Trophoblast cell (in vitro differentiated cells and primary cell): ENCODE data around the gene RBM12.

Experiments
- DNase-seq, 2 donors: peaks; one replicate each; pipeline ENCODE4 v3.0.0-alpha.2; 2016
- H2AFZ ChIP-seq: 2 replicates; pipeline ENCODE4 v1.6.1; 2013; ENCODE audit warnings: low read length, moderate library complexity, mild to moderate bottlenecking; ENCODE audit not compliant: insufficient read depth, poor library complexity
- H2AK5ac ChIP-seq: 2 replicates; pipeline ENCODE4 v1.6.1; 2013; ENCODE audit warnings: mild to moderate bottlenecking, low read length
- H2BK120ac ChIP-seq: 2 replicates; pipeline ENCODE4 v1.6.1; 2013; ENCODE audit warnings: low read length, mild to moderate bottlenecking, moderate library complexity; ENCODE audit not compliant: insufficient read depth, poor library complexity
- H2BK12ac ChIP-seq: 2 replicates; pipeline ENCODE4 v1.6.1; 2013; ENCODE audit warnings: mild to moderate bottlenecking, low read length, moderate library complexity
- H2BK5ac ChIP-seq: 2 replicates; pipeline ENCODE4 v1.6.1; 2013; ENCODE audit warnings: low read length, low read depth, moderate library complexity, mild to moderate bottlenecking; ENCODE audit not compliant: poor library complexity
- H3K14ac ChIP-seq: 2 replicates; pipeline ENCODE4 v1.6.1; 2013; ENCODE audit warnings: mild to moderate bottlenecking, low read length
- H3K18ac ChIP-seq: 2 replicates; pipeline ENCODE4 v1.6.1; 2013; ENCODE audit warnings: mild to moderate bottlenecking, low read length
- H3K23ac ChIP-seq: 2 replicates; pipeline ENCODE4 v1.6.1; 2013; ENCODE audit warnings: low read length
- H3K27ac ChIP-seq: 2 replicates; pipeline ENCODE4 v1.5.1; 2013; ENCODE audit warnings: low read depth, mild to moderate bottlenecking, inconsistent platforms, low read length, moderate library complexity
- H3K27me3 ChIP-seq: 2 replicates; pipeline ENCODE4 v1.6.1; 2013; ENCODE audit warnings: inconsistent platforms, mild to moderate bottlenecking, low read length, moderate library complexity; ENCODE audit not compliant: insufficient read depth
- H3K36me3 ChIP-seq, 2 experiments: 1 replicate in 1 of 2; 2 replicates in 1 of 2; pipeline ENCODE4 v1.6.1; 2013; ENCODE audit warnings: low read length in 2 of 2, mild to moderate bottlenecking in 2 of 2, moderate library complexity in 1 of 2; ENCODE audit not compliant: insufficient read depth in 2 of 2, control insufficient read depth in 1 of 2
- H3K4ac ChIP-seq: 2 replicates; pipeline ENCODE4 v1.6.1; 2013; ENCODE audit warnings: low read depth, mild to moderate bottlenecking, low read length, moderate library complexity
- H3K4me1 ChIP-seq, 2 experiments: 1 replicate in 1 of 2; 2 replicates in 1 of 2; pipeline ENCODE4 v1.6.1; 2013; ENCODE audit warnings: low read length in 2 of 2, mild to moderate bottlenecking in 2 of 2, moderate library complexity in 1 of 2; ENCODE audit not compliant: insufficient read depth in 2 of 2, control insufficient read depth in 1 of 2
- H3K4me2 ChIP-seq: 2 replicates; pipeline ENCODE4 v1.6.1; 2013; ENCODE audit warnings: inconsistent platforms, mild to moderate bottlenecking, low read length, moderate library complexity
- H3K4me3 ChIP-seq: 2 replicates; pipeline ENCODE4 v1.5.1; 2013; ENCODE audit warnings: mild to moderate bottlenecking, low read depth, low read length, inconsistent platforms
- H3K79me1 ChIP-seq: one replicate; pipeline ENCODE4 v1.6.1; 2013; ENCODE audit warnings: low read length
- H3K79me2 ChIP-seq: 2 replicates; pipeline ENCODE4 v1.6.1; 2013; ENCODE audit warnings: low read length, mild to moderate bottlenecking; ENCODE audit not compliant: control insufficient read depth, insufficient read depth, poor library complexity
- H3K9ac ChIP-seq: 2 replicates; pipeline ENCODE4 v1.6.1; 2013; ENCODE audit warnings: mild to moderate bottlenecking, low read length
- H3K9me3 ChIP-seq: 2 replicates; pipeline ENCODE4 v1.6.1; 2013; ENCODE audit warnings: low read depth, mild to moderate bottlenecking, control low read depth, inconsistent platforms, low read length; ENCODE audit not compliant: insufficient read depth
- H4K12ac ChIP-seq: 2 replicates; pipeline ENCODE4 v1.6.1; 2013; ENCODE audit warnings: low read depth, mild to moderate bottlenecking, low read length, moderate library complexity
- H4K8ac ChIP-seq: 2 replicates; pipeline ENCODE4 v1.6.1; 2013; ENCODE audit warnings: low read depth, mild to moderate bottlenecking, low read length, moderate library complexity
- H4K91ac ChIP-seq: one replicate; pipeline ENCODE4 v1.6.1; 2013; ENCODE audit warnings: low read depth, mild to moderate bottlenecking, low read length, moderate library complexity
- WGBS: extraction: QIAGEN DNeasy Blood & Tissue Kit; methylation state at CpG from one replicate; pipeline ENCODE4 v1.1.7; 2013; ENCODE audit warnings: missing lambda C conversion rate; ENCODE audit not compliant: insufficient read length, insufficient coverage; ENCODE audit errors: extremely low coverage; 5-methylcytosine and 5-hydroxymethylcytosine counted together

RBM12 gene

DNA sequence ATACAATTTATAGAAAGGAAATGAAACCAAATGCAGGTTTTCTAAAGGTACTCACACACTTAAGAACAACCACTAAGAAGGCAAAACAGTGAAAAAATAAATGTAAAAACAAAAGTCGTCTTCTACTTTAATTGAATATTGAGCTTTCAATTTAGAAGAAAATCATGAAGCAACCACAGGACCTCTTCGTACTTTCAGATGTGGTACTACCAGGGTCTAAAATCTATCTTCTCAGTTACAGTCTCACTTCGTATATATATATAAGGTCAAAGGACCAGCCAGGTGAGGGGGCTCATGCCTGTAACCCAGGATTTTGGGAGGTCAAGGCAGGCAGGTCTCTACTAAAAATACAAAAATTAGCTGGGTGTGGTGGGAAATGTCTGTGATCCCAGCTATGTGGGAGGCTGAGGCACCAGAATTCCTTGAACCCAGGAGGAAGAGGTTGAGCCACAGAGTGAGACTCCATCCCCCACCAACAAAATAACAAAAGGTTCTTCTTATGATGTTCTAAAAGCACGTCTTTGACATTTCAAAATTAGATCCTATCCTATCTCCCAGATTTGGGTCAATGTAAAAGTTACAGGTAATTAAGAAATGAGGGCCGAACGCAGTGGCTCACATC lies 47.0 kb upstream of the RBM12 start:
- H3K27ac ChIP-seq: no peak overlapping the region
- no peak overlapping the region for H2AK5ac ChIP-seq
- no peak overlapping the region for H4K12ac ChIP-seq
- no peak overlapping the region for H3K4me2 ChIP-seq
- H4K91ac ChIP-seq: no peak overlapping the region
- no peak overlapping the region for H3K23ac ChIP-seq
- no peaks in the 10 kb centered on the region for H3K27me3 ChIP-seq
- H3K79me1 ChIP-seq: no peaks in the 10 kb centered on the region
- peaks cover 29 to 43% of the 10 kb centered on the region in 2 experiments for H3K36me3 ChIP-seq
- no peak overlapping the region for H3K18ac ChIP-seq
- peak overlapping the region; percentile 55 for H3K4ac ChIP-seq
- no peak overlapping the region for H2BK12ac ChIP-seq
- H2BK120ac ChIP-seq: no peak overlapping the region
- H3K79me2 ChIP-seq: no peaks in the 10 kb centered on the region
- H3K4me3 ChIP-seq: no peak overlapping the region
- H4K8ac ChIP-seq: no peak overlapping the region
- no peak overlapping the region for H3K14ac ChIP-seq
- no peaks in the 10 kb centered on the region for H3K4me1 ChIP-seq
- H2BK5ac ChIP-seq: peak overlapping the region; percentile 31
- DNase-seq: no peak
- no peak overlapping the region for H3K9ac ChIP-seq
- no peak overlapping the region for H2AFZ ChIP-seq
- no peaks in the 10 kb centered on the region for H3K9me3 ChIP-seq
- whole genome bisulfite sequencing: no CpG with 5 or more reads among the region's 6 CpGs

GRCh38 chr20:35710884-35711587 lies 46.3 kb upstream of the RBM12 start:
- Histone ChIP-seq H2BK5ac (no peak overlapping the region), H3K79me2 (no peaks in the 10 kb centered on the region), H3K14ac (no peak overlapping the region), H3K4me1 (no peaks in the 10 kb centered on the region), H2BK120ac (no peak overlapping the region), H4K12ac (no peak overlapping the region), H3K4me3 (no peak overlapping the region), H4K8ac (no peak overlapping the region), H3K18ac (no peak overlapping the region), H3K4me2 (no peak overlapping the region), H3K23ac (no peak overlapping the region), H3K27me3 (no peaks in the 10 kb centered on the region), H2BK12ac (no peak overlapping the region), H3K79me1 (no peaks in the 10 kb centered on the region), H3K36me3 (peaks cover 31 to 42% of the 10 kb centered on the region in 2 experiments), H3K27ac (no peak overlapping the region), H3K4ac (no peak overlapping the region), H3K9me3 (no peaks in the 10 kb centered on the region), H4K91ac (no peak overlapping the region), H2AK5ac (no peak overlapping the region), H2AFZ (no peak overlapping the region), H3K9ac (no peak overlapping the region)
- WGBS: no CpG with 5 or more reads among the region's 6 CpGs
- DNase-seq: no peak

DNA sequence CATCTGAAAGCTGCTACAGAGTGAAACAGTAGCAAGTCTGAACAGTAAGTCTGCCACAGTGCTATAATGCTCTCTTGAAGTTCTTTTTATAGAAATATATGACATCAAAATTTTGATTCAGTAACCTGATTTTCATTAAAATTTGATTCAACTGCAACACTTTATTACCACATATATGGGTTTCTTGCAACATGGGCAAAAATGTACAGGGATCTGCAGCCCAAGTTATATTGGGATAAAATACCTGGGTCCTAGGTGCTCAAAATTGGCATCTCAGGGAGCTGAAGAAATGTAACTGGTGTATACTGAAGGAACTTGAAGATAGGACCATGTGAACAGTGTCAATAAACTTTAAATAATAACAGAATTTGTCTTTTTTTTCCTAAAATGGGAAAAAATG lies 45.3 kb upstream of the RBM12 start:
- no peak overlapping the region for H2BK12ac ChIP-seq
- no peaks in the 10 kb centered on the region for H3K79me1 ChIP-seq
- no peak overlapping the region for H3K4me3 ChIP-seq
- H3K4ac ChIP-seq: no peak overlapping the region
- H3K23ac ChIP-seq: no peak overlapping the region
- no peak overlapping the region for H3K18ac ChIP-seq
- no peaks in the 10 kb centered on the region for H3K79me2 ChIP-seq
- no peak overlapping the region for H4K8ac ChIP-seq
- H2AFZ ChIP-seq: no peak overlapping the region
- no peak overlapping the region for H2BK120ac ChIP-seq
- no peak overlapping the region for H2AK5ac ChIP-seq
- no peaks in the 10 kb centered on the region for H3K4me1 ChIP-seq
- no peak overlapping the region for H3K14ac ChIP-seq
- no peak overlapping the region for H3K4me2 ChIP-seq
- no peaks in the 10 kb centered on the region for H3K27me3 ChIP-seq
- H2BK5ac ChIP-seq: no peak overlapping the region
- peaks cover 31 to 39% of the 10 kb centered on the region in 2 experiments for H3K36me3 ChIP-seq
- DNase-seq: no peak
- no peaks in the 10 kb centered on the region for H3K9me3 ChIP-seq
- H4K91ac ChIP-seq: no peak overlapping the region
- H3K27ac ChIP-seq: no peak overlapping the region
- no peak overlapping the region for H3K9ac ChIP-seq
- H4K12ac ChIP-seq: no peak overlapping the region

DNA sequence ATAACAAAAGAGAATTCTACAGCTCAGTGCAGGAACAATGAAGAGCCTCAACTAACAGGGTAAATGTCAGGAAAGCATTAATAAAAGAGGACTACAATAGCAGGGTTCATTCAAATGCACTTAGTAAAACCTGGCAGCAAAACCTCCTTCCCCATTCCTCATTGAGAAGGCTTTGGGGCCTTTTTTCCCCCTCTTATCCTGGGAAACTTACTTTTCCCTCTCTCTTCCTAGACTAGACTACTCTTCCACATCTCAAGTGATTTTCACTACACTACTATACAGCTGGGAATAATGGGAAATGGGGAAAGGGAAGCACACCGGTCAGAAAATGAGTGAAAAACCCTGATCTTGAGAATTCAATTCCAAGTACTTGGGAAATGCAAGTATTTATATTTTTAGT lies 44.6 kb upstream of the RBM12 start:
- Histone ChIP-seq H2AFZ (no peak overlapping the region), H4K91ac (no peak overlapping the region), H4K8ac (no peak overlapping the region), H3K79me1 (no peaks in the 10 kb centered on the region), H3K14ac (no peak overlapping the region), H3K79me2 (no peaks in the 10 kb centered on the region), H3K9me3 (no peaks in the 10 kb centered on the region), H2BK12ac (no peak overlapping the region), H3K4me1 (no peaks in the 10 kb centered on the region), H3K23ac (no peak overlapping the region), H4K12ac (no peak overlapping the region), H2BK5ac (no peak overlapping the region), H3K27me3 (no peaks in the 10 kb centered on the region), H3K4me3 (no peak overlapping the region), H3K18ac (no peak overlapping the region), H3K4ac (no peak overlapping the region), H2BK120ac (no peak overlapping the region), H3K36me3 (peaks cover 29 to 39% of the 10 kb centered on the region in 2 experiments), H2AK5ac (no peak overlapping the region), H3K4me2 (no peak overlapping the region), H3K27ac (no peak overlapping the region), H3K9ac (no peak overlapping the region)
- DNase-seq: no peak
- no CpG with 5 or more reads among the region's 1 CpG for WGBS
